Skeletal muscle satellite cell (primary cell): ENCODE data around the gene GINS2.

ENCODE experiments used
- H3K27me3 ChIP-seq: 2 replicates; pipeline ENCODE4 v1.7.0; 2013; ENCODE audit warnings: low read length; ENCODE audit not compliant: control insufficient read depth, insufficient read depth
- H3K36me3 ChIP-seq: 2 replicates; pipeline ENCODE4 v1.7.0; 2013; ENCODE audit warnings: mild to moderate bottlenecking, control low read depth, low read length; ENCODE audit not compliant: insufficient read depth
- H3K4me1 ChIP-seq: 2 replicates; pipeline ENCODE4 v1.7.0; 2013; ENCODE audit warnings: low read length; ENCODE audit not compliant: control insufficient read depth, insufficient read depth
- H3K4me2 ChIP-seq: 2 replicates; pipeline ENCODE4 v1.7.0; 2013; ENCODE audit warnings: mild to moderate bottlenecking, low read length
- H3K4me3 ChIP-seq: 2 replicates; pipeline ENCODE4 v1.7.0; 2013; ENCODE audit warnings: low read length
- H3K9ac ChIP-seq: 2 replicates; pipeline ENCODE4 v1.7.0; 2013; ENCODE audit warnings: mild to moderate bottlenecking, low read depth, low read length, moderate library complexity
- H3K9me3 ChIP-seq: replicated peaks from 2 replicates; pipeline ENCODE4 v1.7.0; 2013; ENCODE audit warnings: mild to moderate bottlenecking, control low read depth, low read length

Gene GINS2

DNA sequence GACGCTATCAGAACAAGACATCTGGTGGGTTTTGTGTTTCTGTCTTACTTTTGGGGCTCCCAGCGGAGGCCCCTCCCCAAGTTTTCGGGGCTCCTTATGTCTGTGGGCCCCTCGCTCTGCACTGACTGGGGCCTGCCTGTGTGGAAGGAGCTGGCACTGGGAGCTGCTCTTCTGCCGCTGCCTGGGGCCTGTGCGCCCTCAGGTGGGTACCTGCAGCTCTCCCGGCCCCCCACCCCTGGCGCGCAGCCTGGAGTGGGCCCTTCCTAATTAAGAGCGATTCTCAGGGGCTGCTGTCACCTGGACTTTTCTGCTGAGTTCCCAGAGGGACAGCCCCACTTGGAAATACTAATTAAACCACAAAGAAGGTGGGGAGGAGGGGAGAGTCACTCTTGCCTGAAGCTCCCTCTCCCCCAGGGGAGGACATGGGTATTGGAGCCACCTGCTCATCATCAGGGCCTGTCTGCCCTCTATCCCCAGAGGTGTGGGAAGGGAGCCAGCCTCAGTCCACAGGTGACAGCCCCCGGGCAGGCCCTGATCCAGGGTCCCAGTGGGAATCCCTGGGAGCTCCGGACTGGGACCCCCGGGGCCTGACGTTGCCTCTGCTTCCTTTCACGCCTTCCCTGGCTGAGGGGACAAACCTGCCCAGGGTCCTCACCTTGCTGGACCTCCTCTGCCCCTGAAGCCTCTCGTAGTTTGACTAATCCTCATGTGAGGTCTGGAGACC is 39.2 kb downstream of the GINS2 start:
- no peak overlapping the region for H3K4me2 ChIP-seq
- H3K9me3 ChIP-seq, result no peaks in the 10 kb centered on the region
- H3K9ac ChIP-seq, result no peak overlapping the region
- H3K27me3 ChIP-seq, result no peaks in the 10 kb centered on the region
- H3K4me1 ChIP-seq, result peaks cover 21% of the 10 kb centered on the region
- H3K4me3 ChIP-seq, result no peak overlapping the region
- H3K36me3 ChIP-seq, result no peaks in the 10 kb centered on the region

- H3K4me1 ChIP-seq, result peaks cover 19% of the 10 kb centered on the region
- no peaks in the 10 kb centered on the region for H3K27me3 ChIP-seq
- no peak overlapping the region for H3K4me3 ChIP-seq
- no peak overlapping the region for H3K9ac ChIP-seq
- no peaks in the 10 kb centered on the region for H3K9me3 ChIP-seq
- H3K4me2 ChIP-seq, result no peak overlapping the region
- no peaks in the 10 kb centered on the region for H3K36me3 ChIP-seq
Observed at GRCh38 chr16:85648805-85649204, 39.9 kb downstream of the GINS2 start.

DNA sequence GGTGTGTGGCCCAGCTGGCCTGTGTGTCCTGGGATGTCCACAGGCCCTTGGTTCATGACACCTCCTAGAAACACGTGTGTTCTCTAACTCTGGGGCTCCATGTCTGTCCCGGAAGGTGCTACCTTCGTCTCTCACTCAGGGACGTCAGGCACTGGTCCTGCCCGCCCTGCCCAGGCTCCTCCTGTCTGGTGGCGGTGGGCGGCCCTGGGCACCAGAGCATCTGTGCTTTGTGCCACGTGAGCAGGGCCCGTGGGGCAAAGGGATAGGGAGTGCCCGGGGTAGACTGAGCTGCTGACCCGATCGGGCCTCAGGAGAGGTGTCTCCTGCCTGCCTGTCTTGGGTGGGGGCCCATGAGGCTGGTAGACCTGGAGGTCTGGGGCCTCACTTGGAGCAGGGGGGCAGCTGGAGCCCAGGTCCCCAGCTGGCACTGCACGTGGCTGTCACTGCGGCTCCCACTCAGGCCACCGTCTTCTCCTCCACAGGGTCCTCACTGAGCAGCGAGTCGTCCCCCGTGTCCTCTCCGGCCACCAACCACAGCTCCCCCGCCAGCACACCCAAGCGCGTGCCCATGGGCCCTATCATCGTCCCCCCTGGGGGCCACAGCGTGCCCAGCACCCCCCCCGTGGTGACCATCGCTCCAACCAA is 40.6 kb downstream of the GINS2 start:
- H3K4me2 ChIP-seq, result no peak overlapping the region
- no peaks in the 10 kb centered on the region for H3K9me3 ChIP-seq
- H3K9ac ChIP-seq, result no peak overlapping the region
- H3K36me3 ChIP-seq, result no peaks in the 10 kb centered on the region
- H3K4me1 ChIP-seq, result peaks cover 13% of the 10 kb centered on the region
- H3K4me3 ChIP-seq, result no peak overlapping the region
- no peaks in the 10 kb centered on the region for H3K27me3 ChIP-seq

- no peak overlapping the region for H3K4me3 ChIP-seq
- no peak overlapping the region for H3K9ac ChIP-seq
- no peaks in the 10 kb centered on the region for H3K9me3 ChIP-seq
- no peaks in the 10 kb centered on the region for H3K36me3 ChIP-seq
- no peak overlapping the region for H3K4me2 ChIP-seq
- no peaks in the 10 kb centered on the region for H3K27me3 ChIP-seq
- H3K4me1 ChIP-seq, result peaks cover 8% of the 10 kb centered on the region
Observed at GRCh38 chr16:85646976-85647375, 41.8 kb downstream of the GINS2 start.

DNA sequence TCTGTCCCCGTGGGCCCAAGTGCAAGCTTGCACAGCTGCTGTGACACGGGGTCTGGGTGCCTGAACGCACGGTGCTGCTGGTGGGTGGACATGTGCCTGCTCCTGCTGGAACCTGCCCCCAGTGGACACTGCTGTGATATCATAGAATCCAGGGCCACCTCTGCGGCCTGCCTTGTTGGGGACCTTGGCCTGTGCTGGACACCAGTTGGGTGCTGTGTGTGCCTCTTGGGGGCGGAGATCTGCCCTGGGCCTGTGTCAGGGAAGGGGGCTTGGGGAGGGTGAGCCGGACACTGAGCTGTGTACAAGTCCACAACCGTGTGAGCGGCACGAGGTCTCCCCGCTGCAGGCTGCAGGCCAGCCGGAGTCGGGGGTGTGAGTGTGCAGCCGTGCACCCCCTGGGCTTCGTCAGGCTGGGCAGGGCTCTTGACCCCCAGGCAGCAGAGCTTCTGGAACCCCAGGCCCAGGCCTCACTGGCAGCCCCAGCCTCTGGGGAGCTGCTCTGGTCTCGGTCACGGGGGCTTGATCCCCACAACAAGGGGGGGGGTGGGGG is 42.3 kb downstream of the GINS2 start:
- H3K9me3 ChIP-seq, result no peaks in the 10 kb centered on the region
- no peak overlapping the region for H3K4me3 ChIP-seq
- H3K9ac ChIP-seq, result no peak overlapping the region
- no peak overlapping the region for H3K4me2 ChIP-seq
- H3K4me1 ChIP-seq, result peaks cover 9% of the 10 kb centered on the region
- H3K27me3 ChIP-seq, result no peaks in the 10 kb centered on the region
- no peaks in the 10 kb centered on the region for H3K36me3 ChIP-seq

- H3K4me1 ChIP-seq, result peaks cover 14% of the 10 kb centered on the region
- H3K4me3 ChIP-seq, result no peak overlapping the region
- H3K4me2 ChIP-seq, result no peak overlapping the region
- no peaks in the 10 kb centered on the region for H3K36me3 ChIP-seq
- no peaks in the 10 kb centered on the region for H3K9me3 ChIP-seq
- H3K9ac ChIP-seq, result no peak overlapping the region
- H3K27me3 ChIP-seq, result no peaks in the 10 kb centered on the region
Observed at GRCh38 chr16:85645021-85645589, 43.6 kb downstream of the GINS2 start.

GRCh38 chr16:85644093-85644712 is 44.6 kb downstream of the GINS2 start:
- no peak overlapping the region for H3K4me3 ChIP-seq
- no peaks in the 10 kb centered on the region for H3K36me3 ChIP-seq
- no peak overlapping the region for H3K4me2 ChIP-seq
- H3K4me1 ChIP-seq, result peaks cover 23% of the 10 kb centered on the region
- no peaks in the 10 kb centered on the region for H3K27me3 ChIP-seq
- no peaks in the 10 kb centered on the region for H3K9me3 ChIP-seq
- no peak overlapping the region for H3K9ac ChIP-seq

DNA sequence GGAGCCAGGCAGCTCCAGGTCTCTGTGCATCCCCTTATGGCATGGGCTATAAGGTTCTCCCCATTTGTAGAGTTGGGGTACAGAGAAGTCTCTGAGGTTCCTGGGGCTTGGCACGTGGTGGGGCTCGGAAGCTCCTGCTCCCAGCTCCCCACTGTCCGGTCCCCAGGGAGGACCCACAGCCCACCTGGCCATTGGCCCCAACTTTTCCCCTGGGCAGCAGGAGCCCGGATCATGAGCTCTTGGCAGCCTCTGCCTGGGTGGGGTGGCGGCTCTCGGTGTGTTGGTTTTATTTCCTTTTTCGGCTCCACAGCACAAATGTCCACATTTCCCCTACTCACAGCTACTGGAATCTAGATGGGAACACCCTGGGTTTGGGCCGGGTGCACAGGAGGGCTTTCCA is 45.1 kb downstream of the GINS2 start:
- peaks cover 26% of the 10 kb centered on the region for H3K4me1 ChIP-seq
- H3K4me3 ChIP-seq, result no peak overlapping the region
- H3K9me3 ChIP-seq, result no peaks in the 10 kb centered on the region
- H3K36me3 ChIP-seq, result no peaks in the 10 kb centered on the region
- no peak overlapping the region for H3K9ac ChIP-seq
- H3K27me3 ChIP-seq, result no peaks in the 10 kb centered on the region
- H3K4me2 ChIP-seq, result no peak overlapping the region

DNA sequence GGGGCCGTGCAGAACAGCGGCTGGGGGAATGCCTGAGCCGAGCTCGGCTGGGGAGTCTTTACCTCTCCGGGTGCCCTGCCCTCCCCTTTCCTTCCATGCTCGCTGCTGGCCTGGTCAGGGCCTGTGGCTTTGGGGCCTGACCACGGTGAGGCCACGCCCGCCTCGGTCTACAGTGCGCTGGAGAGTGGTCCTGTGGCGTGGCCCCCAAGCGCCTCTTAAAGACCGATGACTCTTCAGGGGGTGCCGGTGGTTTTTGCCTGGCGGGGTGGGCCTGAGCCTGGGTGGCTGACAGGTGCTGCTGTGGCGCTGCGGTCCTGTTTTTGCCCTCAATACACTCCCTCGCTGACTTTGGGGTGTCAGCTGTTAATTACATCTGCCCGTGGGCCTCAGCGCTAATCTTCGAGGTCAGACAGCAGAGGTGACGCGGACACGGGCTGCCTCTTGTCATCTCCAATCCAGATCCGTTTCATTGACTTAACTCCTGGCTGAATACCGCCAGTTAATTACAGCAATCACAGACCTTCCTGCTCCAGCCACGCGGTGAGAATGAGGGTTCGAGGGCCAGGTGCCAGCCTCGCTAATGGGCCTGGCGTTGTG is 45.9 kb downstream of the GINS2 start:
- no peak overlapping the region for H3K9ac ChIP-seq

GRCh38 chr16:85641776-85642176 is 47.0 kb downstream of the GINS2 start:
- Histone ChIP-seq H3K4me2 (no peak overlapping the region), H3K36me3 (no peaks in the 10 kb centered on the region), H3K9ac (no peak overlapping the region), H3K4me3 (no peak overlapping the region), H3K9me3 (no peaks in the 10 kb centered on the region), H3K27me3 (no peaks in the 10 kb centered on the region), H3K4me1 (peaks cover 26% of the 10 kb centered on the region)

More for the DNA sequence above, 45.9 kb downstream of the GINS2 start:
- H3K36me3 ChIP-seq, result no peaks in the 10 kb centered on the region
- no peaks in the 10 kb centered on the region for H3K9me3 ChIP-seq
- no peak overlapping the region for H3K4me2 ChIP-seq
- no peak overlapping the region for H3K4me3 ChIP-seq
- no peaks in the 10 kb centered on the region for H3K27me3 ChIP-seq
- H3K4me1 ChIP-seq, result peaks cover 26% of the 10 kb centered on the region

- H3K4me2 ChIP-seq, result no peak overlapping the region
- H3K27me3 ChIP-seq, result no peaks in the 10 kb centered on the region
- no peaks in the 10 kb centered on the region for H3K36me3 ChIP-seq
- H3K9ac ChIP-seq, result no peak overlapping the region
- H3K4me3 ChIP-seq, result no peak overlapping the region
- H3K4me1 ChIP-seq, result peaks cover 26% of the 10 kb centered on the region
- no peaks in the 10 kb centered on the region for H3K9me3 ChIP-seq
Observed at GRCh38 chr16:85641305-85641704, 47.4 kb downstream of the GINS2 start.
